ENCODE measurements around the gene KCNIP1. TPM values are rescaled to one million over a fixed set of nuclear protein-coding genes. Genes with fewer than 3 reads are reported as not detected.

KCNIP1 gene
- total and polyA plus RNA-seq, 10 of the 15 experiments (the other 5 are each of a cell fraction or from before 2014, with no cell fraction given): not detected

GRCh38 chr5:170527991-170528390 is 24.2 kb downstream of the KCNIP1 start:
- no peak overlapping the region for H3K4me3 ChIP-seq
- ChIA-PET POLR2A (no interaction called here), RAD21 (ENCODE audit: unreplicated experiment) (no interaction called here), SMC1A (ENCODE audit: uncharacterized antibody, unreplicated experiment) (no interaction called here), CTCF (interaction anchor here (0.5 to 1.2 kb wide), 3 partner anchors 26 to 167 kb away, joined by 3 read pairs; no protein-coding TSS in a partner anchor)
- in situ Hi-C loops (cut with MboI) (no loop called here), intact Hi-C loops (cut with micrococcal nuclease; ENCODE audit: unreplicated experiment) (no loop called here)
- no peaks in the 10 kb centered on the region for H3K4me1 ChIP-seq (ENCODE audit: control insufficient read depth, insufficient read depth, low read length)
- no peak overlapping the region for H3K4me2 ChIP-seq (ENCODE audit: control insufficient read depth, insufficient read depth)
- WGBS (ENCODE audit: insufficient coverage, insufficient replicate concordance, low lambda C conversion rate, missing lambda C conversion rate): 10% methylated on average over 3 of the region's 3 CpGs
- no TSS peak for BruUV-seq (replicated peaks)
- no peaks in the 10 kb centered on the region; a peak in 1 of 4 replicates for H3K27me3 ChIP-seq (replicated peaks in 1 of 2; ENCODE audit: control insufficient read depth in 2 of 2, insufficient read depth in 2 of 2, low read length in 1 of 2)
- no peak for DNase-seq (ENCODE audit: low read depth, low spot score)
- no peak overlapping the region for H2AFZ ChIP-seq (ENCODE audit: control insufficient read depth, low read depth, low read length)
- H3K9ac ChIP-seq (ENCODE audit: control insufficient read depth, insufficient read depth, low read length): no peak overlapping the region
- H3K27ac ChIP-seq (ENCODE audit: control insufficient read depth, insufficient read depth): no peak overlapping the region
- no peak for FAIRE-seq
- H3K79me2 ChIP-seq (ENCODE audit: control insufficient read depth, insufficient read depth, low read length): no peaks in the 10 kb centered on the region
- TF ChIP-seq MYB (IDR thresholded peaks at IDR 0.05; ENCODE audit: borderline replicate concordance, low read depth, low read length) (no peak), RAD21 (IDR thresholded peaks at IDR 0.05; ENCODE audit: insufficient read depth, low read depth, low read length) (no peak), ATF2 (IDR thresholded peaks at IDR 0.05; ENCODE audit: low read length) (no peak), CBX3 (IDR thresholded peaks at IDR 0.05; ENCODE audit: borderline replicate concordance, low read depth) (no peak), NR2C2 (IDR thresholded peaks at IDR 0.05; ENCODE audit: borderline replicate concordance, control insufficient read depth, insufficient read length, low read depth) (no peak), ATF3 (IDR thresholded peaks at IDR 0.05; ENCODE audit: borderline replicate concordance, extremely low read depth, low read depth, low read length) (no peak), ZZZ3 (IDR thresholded peaks at IDR 0.05; ENCODE audit: control insufficient read depth, insufficient read length, low read depth) (no peak), HSF1 (IDR thresholded peaks at IDR 0.05; ENCODE audit: low read depth, low read length) (no peak), WRNIP1 (IDR thresholded peaks at IDR 0.05; ENCODE audit: borderline replicate concordance, low read depth, low read length) (no peak), FOXM1 (IDR thresholded peaks at IDR 0.05; ENCODE audit: low read depth, low read length) (no peak), ZNF207 (IDR thresholded peaks at IDR 0.05; ENCODE audit: borderline replicate concordance) (no peak), KLF5 (IDR thresholded peaks at IDR 0.05; ENCODE audit: partially characterized antibody) (no peak), CHD1 (IDR thresholded peaks at IDR 0.05; ENCODE audit: low read depth, low read length) (no peak), BHLHE40 (IDR thresholded peaks at IDR 0.05; ENCODE audit: borderline replicate concordance in 1 of 2, low read depth in 2 of 2, low read length in 1 of 2) (no peak)
- TF ChIP-seq, protein P1, sequence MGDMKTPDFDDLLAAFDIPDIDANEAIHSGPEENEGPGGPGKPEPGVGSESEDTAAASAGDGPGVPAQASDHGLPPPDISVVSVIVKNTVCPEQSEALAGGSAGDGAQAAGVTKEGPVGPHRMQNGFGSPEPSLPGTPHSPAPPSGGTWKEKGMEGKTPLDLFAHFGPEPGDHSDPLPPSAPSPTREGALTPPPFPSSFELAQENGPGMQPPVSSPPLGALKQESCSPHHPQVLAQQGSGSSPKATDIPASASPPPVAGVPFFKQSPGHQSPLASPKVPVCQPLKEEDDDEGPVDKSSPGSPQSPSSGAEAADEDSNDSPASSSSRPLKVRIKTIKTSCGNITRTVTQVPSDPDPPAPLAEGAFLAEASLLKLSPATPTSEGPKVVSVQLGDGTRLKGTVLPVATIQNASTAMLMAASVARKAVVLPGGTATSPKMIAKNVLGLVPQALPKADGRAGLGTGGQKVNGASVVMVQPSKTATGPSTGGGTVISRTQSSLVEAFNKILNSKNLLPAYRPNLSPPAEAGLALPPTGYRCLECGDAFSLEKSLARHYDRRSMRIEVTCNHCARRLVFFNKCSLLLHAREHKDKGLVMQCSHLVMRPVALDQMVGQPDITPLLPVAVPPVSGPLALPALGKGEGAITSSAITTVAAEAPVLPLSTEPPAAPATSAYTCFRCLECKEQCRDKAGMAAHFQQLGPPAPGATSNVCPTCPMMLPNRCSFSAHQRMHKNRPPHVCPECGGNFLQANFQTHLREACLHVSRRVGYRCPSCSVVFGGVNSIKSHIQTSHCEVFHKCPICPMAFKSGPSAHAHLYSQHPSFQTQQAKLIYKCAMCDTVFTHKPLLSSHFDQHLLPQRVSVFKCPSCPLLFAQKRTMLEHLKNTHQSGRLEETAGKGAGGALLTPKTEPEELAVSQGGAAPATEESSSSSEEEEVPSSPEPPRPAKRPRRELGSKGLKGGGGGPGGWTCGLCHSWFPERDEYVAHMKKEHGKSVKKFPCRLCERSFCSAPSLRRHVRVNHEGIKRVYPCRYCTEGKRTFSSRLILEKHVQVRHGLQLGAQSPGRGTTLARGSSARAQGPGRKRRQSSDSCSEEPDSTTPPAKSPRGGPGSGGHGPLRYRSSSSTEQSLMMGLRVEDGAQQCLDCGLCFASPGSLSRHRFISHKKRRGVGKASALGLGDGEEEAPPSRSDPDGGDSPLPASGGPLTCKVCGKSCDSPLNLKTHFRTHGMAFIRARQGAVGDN (IDR thresholded peaks at IDR 0.05): no peak
- no peaks in the 10 kb centered on the region for H4K20me1 ChIP-seq (ENCODE audit: control insufficient read depth, insufficient read depth)
- H3K9me3 ChIP-seq (replicated peaks; ENCODE audit: control insufficient read depth, insufficient read depth, low read length): no peaks in the 10 kb centered on the region
- no peaks in the 10 kb centered on the region for H3K36me3 ChIP-seq (ENCODE audit: control insufficient read depth in 2 of 2, insufficient read depth in 2 of 2, low read length in 1 of 2)
- ATAC-seq: no peak

Data from GM12878 (cell line).